Lung microvascular endothelial cell (primary cell): ENCODE measurements around the gene ZMIZ2. TPM values are rescaled to one million over a fixed set of nuclear protein-coding genes. Genes with fewer than 3 reads are reported as not detected.
"Not testable (repeated sequence)": the region's sequence is repeated elsewhere in the genome, so short reads cannot be mapped to it uniquely, and the experiment has no call there.

ENCODE experiments used
- DNase-seq, 2 donors: peaks; one replicate each; pipeline versions ENCODE4 v3.0.0 to v3.0.0-alpha.2; 2010; ENCODE audit warnings: low read depth in 2 of 2
- total RNA-seq: library from RNA; depleted of rRNA; stranded (reverse); fragments of >200 nt; gene quantifications from 2 replicates; pipeline ENCODE4 v1.2.1, GENCODE V29; 2014

Gene ZMIZ2
- total RNA-seq, 1 donor from 2014 or later: 7.9 TPM

GRCh38 chr7:44772867-44773266 lies 24.2 kb downstream of the ZMIZ2 start:
- no peak for DNase-seq

- DNase-seq: not testable (repeated sequence)
Observed at GRCh38 chr7:44774486-44774885, 25.8 kb downstream of the ZMIZ2 start.

GRCh38 chr7:44775383-44776107 lies 26.9 kb downstream of the ZMIZ2 start:
- DNase-seq: no peak

- no peak for DNase-seq
Observed at GRCh38 chr7:44776211-44776610, 27.6 kb downstream of the ZMIZ2 start.

GRCh38 chr7:44782460-44782859 lies 33.8 kb downstream of the ZMIZ2 start:
- no peak for DNase-seq

GRCh38 chr7:44783407-44783806 lies 34.8 kb downstream of the ZMIZ2 start:
- no peak for DNase-seq

- no peak for DNase-seq
Observed at GRCh38 chr7:44784364-44784763, 35.7 kb downstream of the ZMIZ2 start.

- not testable (repeated sequence) for DNase-seq
Observed at GRCh38 chr7:44785218-44785617, 36.6 kb downstream of the ZMIZ2 start.

GRCh38 chr7:44787041-44787440 lies 38.4 kb downstream of the ZMIZ2 start:
- DNase-seq: no peak

GRCh38 chr7:44787762-44788161 lies 39.1 kb downstream of the ZMIZ2 start:
- DNase-seq: no peak

- DNase-seq: no peak
Observed at GRCh38 chr7:44789990-44790389, 41.3 kb downstream of the ZMIZ2 start.

- no peak for DNase-seq
Observed at GRCh38 chr7:44791278-44792219, 42.9 kb downstream of the ZMIZ2 start.

GRCh38 chr7:44793919-44794318 lies 45.3 kb downstream of the ZMIZ2 start:
- no peak for DNase-seq

- DNase-seq: no peak
Observed at GRCh38 chr7:44794331-44794730, 45.7 kb downstream of the ZMIZ2 start.

GRCh38 chr7:44796034-44796503 lies 47.4 kb downstream of the ZMIZ2 start:
- no peak for DNase-seq

GRCh38 chr7:44796504-44797328 lies 48.1 kb downstream of the ZMIZ2 start, which contains the start of gene PPIA:
Gene PPIA, plus strand, starts transcription at chr7:44796681. Its CDS starts 44 bp downstream, at chr7:44796725.
- peak; percentile 99 for DNase-seq

GRCh38 chr7:44797329-44798258 lies 48.9 kb downstream of the ZMIZ2 start:
- DNase-seq: peak; percentile 91 to 93

- DNase-seq: no peak
Observed at GRCh38 chr7:44798649-44799305, 50.1 kb downstream of the ZMIZ2 start.

GRCh38 chr7:44799939-44800338 lies 51.3 kb downstream of the ZMIZ2 start:
- no peak for DNase-seq

GRCh38 chr7:44801890-44802289 lies 53.2 kb downstream of the ZMIZ2 start:
- no peak for DNase-seq
